ENCODE results near the gene TAAR6. TPM values are rescaled to one million over a fixed set of nuclear protein-coding genes. Genes with fewer than 3 reads are reported as not detected.
"Not testable (repeated sequence)": the region's sequence is repeated elsewhere in the genome, so short reads cannot be mapped to it uniquely, and the experiment has no call there.

Gene TAAR6
- total RNA-seq, 1 experiment from 2014 or later, result not detected

GRCh38 chr6:132526461-132526860 is 43.7 kb upstream of the TAAR6 start (continued):
- no peak for TF ChIP-seq ATF1 (CRISPR knock-in tag; IDR thresholded peaks at IDR 0.05)

- ATAC-seq, result no peak
- Mint-ChIP-seq H3K4me3 (no peak overlapping the region), H3K27me3 (ENCODE audit: low read depth) (peaks cover 10% of the 10 kb centered on the region), H3K36me3 (no peaks in the 10 kb centered on the region; the same call in 1 of the 2 replicates), H3K4me1 (peaks cover 11% of the 10 kb centered on the region), H3K27ac (no peak overlapping the region), H3K9me3 (peaks cover 11% of the 10 kb centered on the region)
- DNase-seq (ENCODE audit: low spot score), result no peak
- CTCF ChIA-PET, result interaction anchor here (1.1 kb wide), 1 partner anchor 14 kb away, joined by 3 read pairs; no protein-coding TSS in a partner anchor
- no peak for TF ChIP-seq RORB (CRISPR knock-in tag; IDR thresholded peaks at IDR 0.05)
- TF ChIP-seq ETV6 (CRISPR knock-in tag; IDR thresholded peaks at IDR 0.05), result no peak
- no peak for TF ChIP-seq CBFB (CRISPR knock-in tag; IDR thresholded peaks at IDR 0.05; ENCODE audit: low read depth)
- no peak for TF ChIP-seq CREB1 (CRISPR knock-in tag; IDR thresholded peaks at IDR 0.05)
- no peak for TF ChIP-seq MYBL2 (CRISPR knock-in tag; IDR thresholded peaks at IDR 0.05)
- no peak for TF ChIP-seq AR (CRISPR knock-in tag; IDR thresholded peaks at IDR 0.05)
- no peak for TF ChIP-seq RELA (CRISPR knock-in tag; IDR thresholded peaks at IDR 0.05; ENCODE audit: borderline replicate concordance)
- TF ChIP-seq SOX15 (CRISPR knock-in tag; IDR thresholded peaks at IDR 0.05), result no peak
- no peak for TF ChIP-seq ATF1 (CRISPR knock-in tag; IDR thresholded peaks at IDR 0.05)
- no peak for TF ChIP-seq FOXJ3 (CRISPR knock-in tag; IDR thresholded peaks at IDR 0.05; ENCODE audit: borderline replicate concordance)
- TF ChIP-seq ZBTB21 (CRISPR knock-in tag; IDR thresholded peaks at IDR 0.05; ENCODE audit: borderline replicate concordance), result no peak
- TF ChIP-seq ZNF512 (CRISPR knock-in tag; IDR thresholded peaks at IDR 0.05; ENCODE audit: borderline replicate concordance), result no peak
- no peak for TF ChIP-seq ZNF671 (CRISPR knock-in tag; IDR thresholded peaks at IDR 0.05)
- TF ChIP-seq ZMAT4 (CRISPR knock-in tag; IDR thresholded peaks at IDR 0.05), result no peak
- no peak for TF ChIP-seq NR1H2 (CRISPR knock-in tag; IDR thresholded peaks at IDR 0.05)
- no peak for TF ChIP-seq ZNF317 (CRISPR knock-in tag; IDR thresholded peaks at IDR 0.05; ENCODE audit: borderline replicate concordance, low read depth)
- TF ChIP-seq CTCF (IDR thresholded peaks at IDR 0.05), result no peak
- POLR2A ChIA-PET, result no interaction called here
These were observed 42.3 kb upstream of the TAAR6 start for GRCh38 chr6:132527791-132528190.

- TF ChIP-seq ERG (CRISPR knock-in tag; IDR thresholded peaks at IDR 0.05) (no peak), ZNF219 (CRISPR knock-in tag; IDR thresholded peaks at IDR 0.05; ENCODE audit: borderline replicate concordance) (no peak), ZNF317 (CRISPR knock-in tag; IDR thresholded peaks at IDR 0.05; ENCODE audit: borderline replicate concordance, low read depth) (no peak), CTCF (IDR thresholded peaks at IDR 0.05) (peak; percentile 82)
- H3K27me3 Mint-ChIP-seq (ENCODE audit: low read depth), result no peaks in the 10 kb centered on the region
- peaks cover 30% of the 10 kb centered on the region for H3K9me3 Mint-ChIP-seq
- peaks cover 13% of the 10 kb centered on the region for H3K36me3 Mint-ChIP-seq
- H3K4me3 Mint-ChIP-seq, result peak overlapping the region; percentile 62
- H3K27ac Mint-ChIP-seq, result peak overlapping the region; percentile 92; the same call in 1 of the 2 replicates
- ATAC-seq, result peak; percentile 85
- CTCF ChIA-PET, result interaction anchor here (0.5 to 1.7 kb wide), 10 partner anchors 13 to 399 kb away, joined by 3 to 14 read pairs (median 4); partner anchors contain the start of genes SLC18B1 and STX7
- DNase-seq (ENCODE audit: low spot score), result peak; percentile 58
- POLR2A ChIA-PET, result no interaction called here
- H3K4me1 Mint-ChIP-seq, result peaks cover 11% of the 10 kb centered on the region
These were observed 39.7 kb upstream of the TAAR6 start for GRCh38 chr6:132530293-132530974.

GRCh38 chr6:132534546-132534945 is 35.6 kb upstream of the TAAR6 start:
- CTCF ChIA-PET; POLR2A ChIA-PET; H3K27me3 Mint-ChIP-seq (ENCODE audit: low read depth); H3K4me3 Mint-ChIP-seq; ATAC-seq; DNase-seq (ENCODE audit: low spot score); H3K27ac Mint-ChIP-seq; H3K4me1 Mint-ChIP-seq: not testable (repeated sequence)
- H3K36me3 Mint-ChIP-seq, result peaks cover 14% of the 10 kb centered on the region
- H3K9me3 Mint-ChIP-seq, result peaks cover 34% of the 10 kb centered on the region

Measured in WTC11 (cell line).